Measurements from ENCODE around the gene OPN4.

DNA sequence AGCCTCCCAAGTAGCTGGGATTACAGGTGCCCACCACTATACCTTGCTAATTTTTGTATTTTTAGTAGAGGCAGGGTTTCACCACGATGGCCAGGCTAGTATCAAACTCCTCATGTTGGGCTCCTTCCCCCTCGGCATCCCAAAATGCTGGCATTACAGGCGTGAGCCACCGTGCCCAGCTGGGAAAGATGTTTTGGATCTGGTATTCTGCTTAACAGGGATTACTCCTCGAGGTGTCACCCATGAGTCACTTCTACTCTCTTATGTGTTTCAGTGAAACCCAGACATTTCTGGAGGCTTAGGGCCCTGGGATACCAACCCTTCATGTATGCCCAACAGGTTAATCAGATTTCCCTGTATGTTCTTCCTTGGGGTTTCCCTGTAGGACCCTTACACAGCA is 11.8 kb upstream of the OPN4 start:
- TF ChIP-seq CTCF (IDR thresholded peaks at IDR 0.05) (no peak), POLR2A (IDR thresholded peaks at IDR 0.05) (no peak)

Data from upper lobe of left lung (tissue), 4 donors.